SK-N-SH treated with all-trans-retinoic acid at 6 μM for 48 hours (cell line): ENCODE results near the gene ARHGAP45.

Experiments used
- ATAC-seq: fragments of 200-7000 bp; cut with Tn5 transposase; 3 replicates; pipeline ENCODE4 v1.9.1; 2020; ENCODE audit warnings: mild to moderate bottlenecking, moderate library complexity
- ARNTL ChIP-seq: fragments of 450-650 bp; formaldehyde crosslinking; IDR thresholded peaks from 2 replicates; pipeline ENCODE4 v1.5.0; 2020; ENCODE audit warnings: low read depth, mild to moderate bottlenecking, moderate library complexity, borderline replicate concordance
- BACH2 ChIP-seq: fragments of 250-450 bp; sonication (Bioruptor Pico); IDR thresholded peaks from 2 replicates; pipeline ENCODE4 v1.9.0; 2021; ENCODE audit warnings: mild to moderate bottlenecking, borderline replicate concordance
- CREB5 ChIP-seq: fragments of 250-450 bp; sonication (Bioruptor Pico); IDR thresholded peaks from 2 replicates; pipeline ENCODE4 v1.5.1; 2020; ENCODE audit warnings: low read depth, mild to moderate bottlenecking, moderate library complexity
- CSDC2 ChIP-seq: fragments of 250-450 bp; sonication (Bioruptor Pico); IDR thresholded peaks from 2 replicates; pipeline ENCODE4 v1.5.0; 2020; ENCODE audit warnings: mild to moderate bottlenecking, moderate library complexity
- CSRNP3 ChIP-seq: fragments of 250-450 bp; sonication (Bioruptor Pico); IDR thresholded peaks from 2 replicates; pipeline ENCODE4 v1.5.1; 2021; ENCODE audit warnings: mild to moderate bottlenecking, moderate library complexity
- ESRRG ChIP-seq: fragments of 250-450 bp; sonication (Bioruptor Pico); IDR thresholded peaks from 2 replicates; pipeline ENCODE4 v1.6.1; 2021; ENCODE audit warnings: mild to moderate bottlenecking
- GLIS3 ChIP-seq: fragments of 250-450 bp; sonication (Bioruptor Pico); IDR thresholded peaks from 2 replicates; pipeline ENCODE4 v1.5.0; 2020; ENCODE audit warnings: mild to moderate bottlenecking, moderate library complexity
- ISL1 ChIP-seq: fragments of 250-450 bp; sonication (Bioruptor Pico); IDR thresholded peaks from 2 replicates; pipeline ENCODE4 v2.1.2; 2022; ENCODE audit warnings: mild to moderate bottlenecking, moderate library complexity
- PATZ1 ChIP-seq: fragments of 250-450 bp; sonication (Bioruptor Pico); IDR thresholded peaks from 2 replicates; pipeline ENCODE4 v1.8.0; 2020; ENCODE audit warnings: mild to moderate bottlenecking, moderate library complexity, borderline replicate concordance
- RARB ChIP-seq: fragments of 250-450 bp; sonication (Bioruptor Pico); IDR thresholded peaks from 2 replicates; pipeline ENCODE4 v1.8.0; 2021; ENCODE audit warnings: mild to moderate bottlenecking, moderate library complexity
- SNAI2 ChIP-seq: fragments of 250-450 bp; sonication (Bioruptor Pico); IDR thresholded peaks from 2 replicates; pipeline ENCODE4 v1.5.0; 2020; ENCODE audit warnings: mild to moderate bottlenecking, moderate library complexity
- TCF4 ChIP-seq: fragments of 250-450 bp; sonication (Bioruptor Pico); IDR thresholded peaks from 2 replicates; pipeline ENCODE4 v1.8.0; 2021; ENCODE audit warnings: mild to moderate bottlenecking, moderate library complexity, borderline replicate concordance
- TOX ChIP-seq: fragments of 250-450 bp; sonication (Bioruptor Pico); IDR thresholded peaks from 2 replicates; pipeline ENCODE4 v1.8.0; 2021; ENCODE audit warnings: mild to moderate bottlenecking, moderate library complexity, borderline replicate concordance
- ZFP30 ChIP-seq: fragments of 450-650 bp; formaldehyde crosslinking; IDR thresholded peaks from 2 replicates; pipeline ENCODE4 v1.5.0; 2022; ENCODE audit warnings: mild to moderate bottlenecking, moderate library complexity
- ZNF70 ChIP-seq: fragments of 450-650 bp; formaldehyde crosslinking; IDR thresholded peaks from 2 replicates; pipeline ENCODE4 v1.5.0; 2020; ENCODE audit warnings: mild to moderate bottlenecking, moderate library complexity
- ZNF8 ChIP-seq: fragments of 450-650 bp; formaldehyde crosslinking; IDR thresholded peaks from 2 replicates; pipeline ENCODE4 v1.5.0; 2020; ENCODE audit warnings: mild to moderate bottlenecking, moderate library complexity
- TF ChIP-seq, protein P1 (sequence below): fragments of 250-450 bp; sonication (Bioruptor Pico); IDR thresholded peaks from 2 replicates; pipeline ENCODE4 v1.5.0; 2020; ENCODE audit warnings: mild to moderate bottlenecking, moderate library complexity
- TF ChIP-seq, protein P2 (sequence below): fragments of 250-450 bp; sonication (Bioruptor Pico); IDR thresholded peaks from 2 replicates; pipeline ENCODE4 v1.8.0; 2021; ENCODE audit warnings: low read depth, mild to moderate bottlenecking, moderate library complexity, borderline replicate concordance

Gene ARHGAP45

DNA sequence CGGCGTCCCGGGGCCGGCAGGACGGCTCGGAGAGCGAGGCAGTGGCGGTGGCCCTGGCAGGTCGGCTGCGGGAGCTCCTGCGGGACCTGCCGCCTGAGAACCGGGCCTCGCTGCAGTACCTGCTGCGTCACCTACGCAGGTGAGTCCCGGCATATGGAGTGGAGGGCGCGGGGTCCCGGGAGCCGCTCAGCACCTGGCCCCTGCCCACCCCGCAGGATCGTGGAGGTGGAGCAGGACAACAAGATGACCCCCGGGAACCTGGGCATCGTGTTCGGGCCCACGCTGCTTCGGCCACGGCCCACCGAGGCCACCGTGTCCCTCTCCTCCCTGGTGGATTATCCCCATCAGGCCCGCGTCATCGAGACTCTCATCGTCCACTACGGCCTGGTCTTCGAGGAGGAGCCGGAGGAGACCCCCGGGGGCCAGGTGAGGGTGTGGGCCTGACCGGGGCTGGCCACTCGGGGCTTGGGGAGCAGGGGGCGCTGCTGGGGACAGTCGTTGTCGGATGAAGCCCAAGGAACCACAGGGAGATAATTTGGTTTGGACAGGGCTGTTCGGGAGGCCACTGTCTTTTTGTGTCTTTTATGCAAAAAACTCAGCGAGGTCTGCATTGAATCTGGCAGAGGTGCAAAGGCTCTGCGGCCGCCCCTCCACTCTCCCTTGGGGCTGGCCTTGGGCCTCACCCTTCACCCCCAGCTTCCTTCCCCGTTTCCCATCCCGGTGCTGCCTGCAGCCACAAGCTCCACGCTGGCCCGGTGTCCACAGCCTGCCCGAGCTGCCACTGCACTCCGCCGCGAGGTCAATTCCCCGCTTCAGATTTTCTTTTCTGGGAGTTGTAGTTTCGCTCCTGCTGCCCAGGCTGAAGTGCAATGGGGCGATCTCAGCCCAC, 16.2 kb downstream of the ARHGAP45 start (continued):
- TF ChIP-seq, protein P1, sequence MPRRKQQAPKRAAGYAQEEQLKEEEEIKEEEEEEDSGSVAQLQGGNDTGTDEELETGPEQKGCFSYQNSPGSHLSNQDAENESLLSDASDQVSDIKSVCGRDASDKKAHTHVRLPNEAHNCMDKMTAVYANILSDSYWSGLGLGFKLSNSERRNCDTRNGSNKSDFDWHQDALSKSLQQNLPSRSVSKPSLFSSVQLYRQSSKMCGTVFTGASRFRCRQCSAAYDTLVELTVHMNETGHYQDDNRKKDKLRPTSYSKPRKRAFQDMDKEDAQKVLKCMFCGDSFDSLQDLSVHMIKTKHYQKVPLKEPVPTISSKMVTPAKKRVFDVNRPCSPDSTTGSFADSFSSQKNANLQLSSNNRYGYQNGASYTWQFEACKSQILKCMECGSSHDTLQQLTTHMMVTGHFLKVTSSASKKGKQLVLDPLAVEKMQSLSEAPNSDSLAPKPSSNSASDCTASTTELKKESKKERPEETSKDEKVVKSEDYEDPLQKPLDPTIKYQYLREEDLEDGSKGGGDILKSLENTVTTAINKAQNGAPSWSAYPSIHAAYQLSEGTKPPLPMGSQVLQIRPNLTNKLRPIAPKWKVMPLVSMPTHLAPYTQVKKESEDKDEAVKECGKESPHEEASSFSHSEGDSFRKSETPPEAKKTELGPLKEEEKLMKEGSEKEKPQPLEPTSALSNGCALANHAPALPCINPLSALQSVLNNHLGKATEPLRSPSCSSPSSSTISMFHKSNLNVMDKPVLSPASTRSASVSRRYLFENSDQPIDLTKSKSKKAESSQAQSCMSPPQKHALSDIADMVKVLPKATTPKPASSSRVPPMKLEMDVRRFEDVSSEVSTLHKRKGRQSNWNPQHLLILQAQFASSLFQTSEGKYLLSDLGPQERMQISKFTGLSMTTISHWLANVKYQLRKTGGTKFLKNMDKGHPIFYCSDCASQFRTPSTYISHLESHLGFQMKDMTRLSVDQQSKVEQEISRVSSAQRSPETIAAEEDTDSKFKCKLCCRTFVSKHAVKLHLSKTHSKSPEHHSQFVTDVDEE (CRISPR knock-in tag): no peak
- no peak for TF ChIP-seq CSRNP3 (CRISPR knock-in tag)
- TF ChIP-seq ZFP30: no peak
- no peak for TF ChIP-seq CSDC2
- no peak for TF ChIP-seq PATZ1 (CRISPR knock-in tag)
- TF ChIP-seq TCF4 (CRISPR knock-in tag): no peak
- no peak for TF ChIP-seq ZNF70 (CRISPR knock-in tag)
- TF ChIP-seq, protein P2, sequence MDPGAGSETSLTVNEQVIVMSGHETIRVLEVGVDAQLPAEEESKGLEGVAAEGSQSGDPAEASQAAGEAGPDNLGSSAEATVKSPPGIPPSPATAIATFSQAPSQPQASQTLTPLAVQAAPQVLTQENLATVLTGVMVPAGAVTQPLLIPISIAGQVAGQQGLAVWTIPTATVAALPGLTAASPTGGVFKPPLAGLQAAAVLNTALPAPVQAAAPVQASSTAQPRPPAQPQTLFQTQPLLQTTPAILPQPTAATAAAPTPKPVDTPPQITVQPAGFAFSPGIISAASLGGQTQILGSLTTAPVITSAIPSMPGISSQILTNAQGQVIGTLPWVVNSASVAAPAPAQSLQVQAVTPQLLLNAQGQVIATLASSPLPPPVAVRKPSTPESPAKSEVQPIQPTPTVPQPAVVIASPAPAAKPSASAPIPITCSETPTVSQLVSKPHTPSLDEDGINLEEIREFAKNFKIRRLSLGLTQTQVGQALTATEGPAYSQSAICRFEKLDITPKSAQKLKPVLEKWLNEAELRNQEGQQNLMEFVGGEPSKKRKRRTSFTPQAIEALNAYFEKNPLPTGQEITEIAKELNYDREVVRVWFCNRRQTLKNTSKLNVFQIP: no peak

DNA sequence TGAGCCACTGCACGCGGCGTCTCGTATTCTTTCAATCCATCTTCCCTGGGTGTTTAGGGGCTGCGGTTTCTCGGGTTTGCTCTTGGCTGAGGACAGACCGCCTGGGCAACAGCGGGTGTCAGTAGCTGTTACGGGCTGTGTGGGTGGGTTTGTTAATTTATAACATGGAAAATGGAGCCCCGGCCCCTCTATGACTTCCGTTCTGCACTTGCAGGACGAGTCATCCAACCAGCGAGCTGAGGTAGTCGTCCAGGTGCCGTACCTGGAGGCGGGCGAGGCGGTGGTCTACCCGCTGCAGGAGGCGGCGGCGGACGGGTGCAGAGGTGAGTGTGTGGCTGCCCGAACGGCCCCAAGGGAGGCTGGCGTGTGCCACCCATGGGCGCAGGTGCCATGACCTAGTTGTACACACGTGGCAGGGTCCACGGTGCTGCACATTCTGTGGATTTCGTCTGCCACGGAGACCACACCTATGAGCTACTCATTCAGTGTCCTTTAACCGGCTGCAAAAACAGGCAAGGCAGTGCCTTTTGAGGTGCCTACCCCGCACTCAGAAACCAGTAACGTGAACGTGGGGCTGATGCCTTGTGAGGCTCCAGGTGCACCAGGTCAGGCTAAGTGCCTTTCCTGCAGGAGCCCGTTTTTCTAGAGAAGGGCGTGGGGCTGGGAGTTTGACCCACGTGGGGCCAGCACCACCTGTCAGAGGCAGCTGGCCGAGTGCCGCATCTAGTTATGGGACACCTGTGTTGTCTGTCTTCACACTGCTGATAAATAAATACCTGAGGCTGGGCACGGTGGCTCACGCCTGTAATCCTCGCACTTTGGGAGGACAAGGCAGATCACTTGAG, 17.3 kb downstream of the ARHGAP45 start:
- no peak for TF ChIP-seq ARNTL
- no peak for TF ChIP-seq ISL1 (CRISPR knock-in tag)
- no peak for TF ChIP-seq SNAI2
- no peak for TF ChIP-seq ESRRG
- TF ChIP-seq RARB (CRISPR knock-in tag): no peak
- no peak for ATAC-seq

DNA sequence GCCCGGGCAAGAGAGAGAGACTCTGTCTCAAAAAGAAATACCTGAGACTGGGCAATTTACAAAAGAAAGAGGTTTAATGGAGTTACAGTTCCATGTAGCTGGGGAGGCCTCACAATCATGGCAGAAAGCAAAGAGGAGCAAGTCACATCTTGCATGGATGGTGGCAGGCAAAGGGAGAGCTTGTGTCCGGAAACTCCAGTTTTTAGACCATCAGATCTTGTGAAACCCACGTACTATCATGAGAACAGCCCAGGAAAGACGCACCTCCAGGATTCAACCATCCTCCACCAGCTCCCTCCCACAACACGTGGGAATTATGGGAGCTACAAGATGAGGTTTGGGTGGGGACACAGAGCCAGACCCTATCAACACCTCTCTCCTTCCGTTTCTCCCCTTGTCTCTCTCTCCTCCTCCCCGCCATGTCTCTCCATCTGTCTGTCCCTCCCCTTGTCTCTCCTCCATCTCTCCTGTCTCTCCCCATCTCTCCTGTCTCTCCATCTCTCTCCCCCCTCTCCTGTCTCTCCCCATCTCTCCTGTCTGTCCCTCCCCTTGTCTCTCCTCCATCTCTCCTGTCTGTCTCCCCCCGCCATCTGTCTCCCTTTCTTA, 18.2 kb downstream of the ARHGAP45 start:
- no peak for ATAC-seq
- TF ChIP-seq ZNF8 (CRISPR knock-in tag): no peak
- 0 out of 2 replicates have a peak, but pooled peaks have one; percentile 12 for TF ChIP-seq TOX (CRISPR knock-in tag)

- ATAC-seq: no peak
- no peak for TF ChIP-seq GLIS3
- TF ChIP-seq CREB5: no peak
- no peak for TF ChIP-seq CSRNP3 (CRISPR knock-in tag)
- no peak for TF ChIP-seq ARNTL
- TF ChIP-seq ZNF8 (CRISPR knock-in tag): no peak
- no peak for TF ChIP-seq ESRRG
- TF ChIP-seq BACH2: no peak
- TF ChIP-seq, protein P1 (CRISPR knock-in tag): no peak
Observed at GRCh38 chr19:1085676-1086442, 18.9 kb downstream of the ARHGAP45 start.
